ENCODE data around the gene C19orf38. TPM values are rescaled to one million over a fixed set of nuclear protein-coding genes. Genes with fewer than 3 reads are reported as not detected.

The C19orf38 gene
- total RNA-seq, 1 donor from 2014 or later: 0.26 TPM

GRCh38 chr19:10896851-10897526 lies 48.8 kb downstream of the C19orf38 start:
- Histone ChIP-seq H3K36me3 (ENCODE audit: control insufficient read depth, insufficient read depth, low read length) (peaks cover 4% of the 10 kb centered on the region), H3K4me3 (ENCODE audit: low read depth, low read length) (no peak overlapping the region), H3K27me3 (ENCODE audit: control insufficient read depth, insufficient read depth, low read length) (no peaks in the 10 kb centered on the region)
- DNase-seq (ENCODE audit: low read depth) (no peak), FAIRE-seq (no peak)
- no peak for TF ChIP-seq CTCF (IDR thresholded peaks at IDR 0.05; ENCODE audit: insufficient read depth, low read length, severe bottlenecking)

GRCh38 chr19:10898633-10899032 lies 50.4 kb downstream of the C19orf38 start:
- FAIRE-seq (no peak), DNase-seq (ENCODE audit: low read depth) (no peak)
- no peaks in the 10 kb centered on the region for H3K27me3 ChIP-seq (ENCODE audit: control insufficient read depth, insufficient read depth, low read length)
- no peak overlapping the region for H3K4me3 ChIP-seq (ENCODE audit: low read depth, low read length)
- no peak for TF ChIP-seq CTCF (IDR thresholded peaks at IDR 0.05; ENCODE audit: insufficient read depth, low read length, severe bottlenecking)
- peaks cover 4% of the 10 kb centered on the region for H3K36me3 ChIP-seq (ENCODE audit: control insufficient read depth, insufficient read depth, low read length)

GRCh38 chr19:10899151-10899653 lies 51.0 kb downstream of the C19orf38 start:
- no peaks in the 10 kb centered on the region for H3K27me3 ChIP-seq (ENCODE audit: control insufficient read depth, insufficient read depth, low read length)
- peaks cover 2% of the 10 kb centered on the region for H3K36me3 ChIP-seq (ENCODE audit: control insufficient read depth, insufficient read depth, low read length)
- DNase-seq (ENCODE audit: low read depth) (peak; percentile 59), FAIRE-seq (no peak)
- no peak overlapping the region for H3K4me3 ChIP-seq (ENCODE audit: low read depth, low read length)
- TF ChIP-seq CTCF (IDR thresholded peaks at IDR 0.05; ENCODE audit: insufficient read depth, low read length, severe bottlenecking): no peak

GRCh38 chr19:10907925-10908324 lies 59.7 kb downstream of the C19orf38 start:
- DNase-seq (ENCODE audit: low read depth): no peak
- Histone ChIP-seq H3K4me3 (ENCODE audit: low read depth, low read length) (no peak overlapping the region), H3K36me3 (ENCODE audit: control insufficient read depth, insufficient read depth, low read length) (peaks cover 35% of the 10 kb centered on the region), H3K27me3 (ENCODE audit: control insufficient read depth, insufficient read depth, low read length) (no peaks in the 10 kb centered on the region)
- TF ChIP-seq CTCF (IDR thresholded peaks at IDR 0.05; ENCODE audit: insufficient read depth, low read length, severe bottlenecking): no peak
- FAIRE-seq: no peak

GRCh38 chr19:10908380-10908960 lies 60.3 kb downstream of the C19orf38 start:
- Histone ChIP-seq H3K36me3 (ENCODE audit: control insufficient read depth, insufficient read depth, low read length) (peaks cover 35% of the 10 kb centered on the region), H3K27me3 (ENCODE audit: control insufficient read depth, insufficient read depth, low read length) (no peaks in the 10 kb centered on the region), H3K4me3 (ENCODE audit: low read depth, low read length) (no peak overlapping the region)
- FAIRE-seq: no peak
- no peak for TF ChIP-seq CTCF (IDR thresholded peaks at IDR 0.05; ENCODE audit: insufficient read depth, low read length, severe bottlenecking)
- DNase-seq (ENCODE audit: low read depth): no peak

Measured in bronchial epithelial cell (primary cell).